Occipital lobe (tissue), 2 donors: ENCODE results near the gene NUCKS1. TPM values are rescaled to one million over a fixed set of nuclear protein-coding genes. Genes with fewer than 3 reads are reported as not detected.
A peak's percentile ranks its signal among the peaks of the same experiment; 100 is the strongest.
"Not testable (repeated sequence)": the region's sequence is repeated elsewhere in the genome, so short reads cannot be mapped to it uniquely, and the experiment has no call there.

Experiments used
- DNase-seq: peaks from one replicate; lab custom pipeline; 2025; lab: John Stamatoyannopoulos, UW
- total RNA-seq: library from RNA; depleted of rRNA; stranded (reverse); fragments of >200 nt; gene quantifications from one replicate; pipeline ENCODE4 v1.2.3, GENCODE V29; 2014

Gene NUCKS1
- total RNA-seq, 1 donor from 2014 or later: 257 TPM

DNA sequence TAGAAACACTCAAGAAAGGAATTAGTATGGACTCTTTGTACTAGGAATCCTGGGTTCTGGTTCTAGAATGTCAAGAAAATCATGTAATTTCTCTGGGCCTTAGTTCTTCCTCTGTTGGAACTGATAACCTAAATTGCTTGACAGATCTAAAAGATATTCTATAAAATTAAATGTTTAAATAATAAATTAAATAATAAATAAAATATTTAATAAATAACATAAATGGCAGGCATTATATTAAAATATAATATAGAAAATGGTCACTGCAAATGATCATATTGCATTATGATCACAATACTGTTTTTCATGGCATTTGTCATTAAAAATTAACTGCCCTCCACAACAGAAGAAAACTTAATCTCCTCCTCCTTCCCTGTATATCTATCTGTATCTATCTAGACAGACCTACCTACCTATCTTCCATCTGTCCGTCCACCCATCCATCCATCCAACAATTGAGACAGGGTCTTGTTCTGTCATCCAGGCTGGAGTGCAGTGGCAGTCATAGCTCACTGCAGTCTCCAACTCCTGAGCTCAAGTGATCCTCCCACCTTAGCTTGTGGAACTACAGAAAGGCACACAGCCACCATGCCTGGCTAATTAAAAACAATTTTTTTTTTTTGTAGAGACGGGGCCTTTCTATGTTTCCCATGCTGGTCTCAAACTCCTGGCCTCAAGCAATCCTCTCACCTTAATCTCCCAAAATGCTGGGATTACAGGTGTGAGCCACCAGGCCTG is 16.4 kb downstream of the NUCKS1 start:
- DNase-seq: no peak

DNA sequence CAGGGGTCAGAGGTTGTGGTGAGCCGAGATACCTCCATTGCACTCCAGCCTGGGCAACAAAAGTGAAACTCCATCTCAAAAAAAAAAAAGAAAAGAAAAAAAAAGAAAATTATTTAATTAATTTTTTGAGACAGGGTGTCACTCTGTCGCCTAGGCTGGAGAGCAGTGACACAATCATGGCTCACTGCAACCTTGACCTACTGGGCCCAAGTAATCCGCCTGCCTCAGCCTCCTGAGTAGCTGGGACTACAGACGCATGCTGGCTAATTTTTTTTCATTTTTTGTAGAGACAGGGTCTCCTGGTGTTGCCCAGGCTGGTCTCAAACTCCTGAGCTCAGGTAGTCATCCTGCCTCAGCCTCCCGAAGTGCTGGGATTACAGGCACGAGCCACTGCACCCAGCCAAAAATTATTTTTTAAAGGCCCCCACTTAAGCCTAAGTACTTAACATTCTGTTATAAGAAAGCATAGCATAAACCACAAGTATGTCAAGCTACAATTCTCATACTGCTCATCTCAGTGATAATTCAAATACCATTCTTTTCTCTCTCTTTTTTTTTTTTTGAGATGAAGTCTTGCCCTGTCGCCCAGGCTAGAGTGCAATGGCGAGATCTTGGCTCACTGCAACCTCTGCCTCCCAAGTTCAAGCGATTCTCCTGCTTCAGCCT is 19.9 kb downstream of the NUCKS1 start:
- no peak for DNase-seq

- no peak for DNase-seq
Measured at GRCh38 chr1:205726619-205727125, 23.3 kb downstream of the NUCKS1 start.

GRCh38 chr1:205725514-205725913 is 24.5 kb downstream of the NUCKS1 start:
- DNase-seq: no peak

GRCh38 chr1:205720740-205721139 is 29.2 kb downstream of the NUCKS1 start:
- not testable (repeated sequence) for DNase-seq

DNA sequence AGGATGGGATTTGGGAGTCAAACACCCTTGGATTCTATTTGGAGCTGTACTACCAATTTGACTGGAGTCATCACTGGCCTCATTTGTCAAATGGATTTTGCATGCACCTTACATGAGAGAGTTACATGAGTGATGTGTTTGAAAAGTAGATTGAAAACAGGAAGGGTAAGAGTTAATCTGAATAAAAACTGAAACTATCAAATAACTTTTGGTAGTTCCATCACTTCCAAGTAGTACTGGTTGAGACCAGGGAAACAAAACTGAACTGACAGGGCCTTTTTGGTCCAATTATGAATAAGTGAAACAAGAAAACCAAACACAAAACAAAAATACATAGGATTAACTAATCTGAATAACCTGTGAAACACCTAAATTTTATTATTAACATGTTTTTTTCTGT is 30.2 kb downstream of the NUCKS1 start:
- no peak for DNase-seq

DNA sequence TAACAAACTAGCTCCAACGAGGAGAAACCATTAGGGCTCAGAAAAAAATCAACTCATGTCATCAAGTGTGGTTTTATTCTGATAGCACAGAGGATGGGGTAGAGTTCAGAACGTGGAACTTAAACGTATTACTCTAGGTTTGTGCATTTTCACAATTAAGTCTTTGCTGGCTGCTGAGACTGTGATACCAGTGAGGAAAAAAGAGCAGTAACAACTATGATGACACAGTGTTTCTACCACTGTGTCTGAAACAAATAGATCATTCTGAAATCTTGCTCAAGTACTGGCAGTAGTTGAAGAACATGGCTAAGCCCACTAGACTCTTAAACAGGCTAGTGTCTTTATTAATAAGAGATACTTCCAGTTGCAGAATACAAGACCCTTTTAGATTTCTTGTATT is 31.0 kb downstream of the NUCKS1 start:
- no peak for DNase-seq

DNA sequence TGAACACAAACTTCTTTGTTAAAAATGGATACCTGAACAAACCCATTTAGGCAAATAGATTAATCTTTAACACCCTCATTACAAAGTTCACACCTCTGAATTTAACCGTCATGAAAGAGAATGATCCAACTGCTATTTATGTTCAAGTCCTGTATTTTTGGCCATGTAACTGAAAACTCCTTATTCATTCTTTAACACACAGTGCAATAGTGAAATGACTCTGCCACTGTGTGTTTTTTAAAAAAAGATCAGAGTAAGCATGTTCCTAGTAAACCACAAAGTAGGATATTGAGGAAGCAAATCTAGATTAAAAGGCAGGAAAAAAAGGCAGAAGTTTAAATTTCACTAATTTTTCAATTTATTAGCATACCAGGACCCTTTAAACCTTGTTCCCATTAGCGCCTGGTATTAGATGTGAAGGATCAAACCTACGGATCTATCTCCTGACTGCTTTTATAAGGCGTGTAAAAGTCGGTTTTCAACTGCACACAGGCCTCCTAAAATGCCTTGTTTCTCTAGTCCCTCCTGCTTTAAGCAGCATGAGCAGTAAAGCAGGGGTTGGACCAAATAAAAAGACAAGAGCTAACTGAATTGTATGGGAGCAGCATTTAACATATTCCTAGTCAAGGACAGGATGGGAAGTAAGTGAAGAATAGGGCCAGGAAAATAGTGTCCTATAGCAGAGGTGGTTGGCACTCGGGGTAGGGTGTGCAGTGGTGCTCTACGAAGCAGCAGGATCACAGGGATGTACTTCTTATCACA is 33.4 kb downstream of the NUCKS1 start:
- no peak for DNase-seq

DNA sequence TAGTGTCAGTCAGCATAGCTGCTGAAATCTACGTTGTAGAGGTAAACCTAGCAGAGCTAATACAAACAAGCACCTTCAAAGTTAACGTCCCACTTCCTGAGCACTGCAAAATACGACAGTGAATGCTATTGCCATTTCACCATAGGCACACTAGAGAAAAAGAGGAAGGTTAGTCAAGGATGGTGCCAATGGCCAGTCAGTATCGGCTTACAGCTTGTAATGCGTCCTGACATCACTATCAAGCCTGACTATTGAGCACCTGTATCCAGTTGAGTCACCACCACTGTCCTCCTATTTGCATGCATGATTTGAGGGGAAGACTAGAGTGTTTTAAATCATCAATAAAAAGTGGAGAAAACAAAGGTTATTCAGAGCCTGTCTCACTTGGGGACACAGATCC is 34.4 kb downstream of the NUCKS1 start:
- DNase-seq: no peak

- no peak for DNase-seq
Measured at GRCh38 chr1:205714906-205715246, 35.1 kb downstream of the NUCKS1 start.

DNA sequence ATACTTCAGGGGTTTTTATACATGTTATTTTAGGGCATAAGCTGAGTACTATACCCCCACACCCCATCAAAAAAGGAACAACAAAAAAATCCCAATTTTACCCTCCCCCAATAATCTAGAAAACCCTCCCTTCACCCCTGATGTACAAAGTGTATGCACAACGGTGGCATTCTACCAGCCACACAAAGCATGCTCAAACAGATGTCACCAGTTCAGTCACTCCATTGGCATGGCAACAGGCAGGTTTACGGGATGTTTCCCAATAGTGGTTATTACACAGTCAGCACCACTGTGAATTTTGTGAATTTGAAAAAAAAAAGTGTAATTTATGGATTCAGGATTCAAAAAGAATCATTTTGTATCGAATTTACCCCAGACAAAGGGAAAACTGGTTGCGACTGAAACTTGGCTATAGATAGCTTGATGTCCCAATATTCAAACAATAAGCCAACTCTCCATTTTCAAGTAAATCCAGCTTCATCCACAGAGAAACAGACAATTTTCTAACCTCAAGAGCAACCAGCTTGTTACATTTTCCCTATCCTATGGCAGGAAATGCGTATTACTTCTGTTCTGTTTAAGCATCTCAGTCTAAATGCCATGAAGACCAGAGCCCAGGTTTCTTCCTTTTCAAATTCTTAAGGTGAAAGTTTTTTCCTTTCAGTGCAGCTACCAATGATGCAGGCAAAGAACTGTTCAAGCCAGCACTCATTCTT is 35.6 kb downstream of the NUCKS1 start:
- no peak for DNase-seq

DNA sequence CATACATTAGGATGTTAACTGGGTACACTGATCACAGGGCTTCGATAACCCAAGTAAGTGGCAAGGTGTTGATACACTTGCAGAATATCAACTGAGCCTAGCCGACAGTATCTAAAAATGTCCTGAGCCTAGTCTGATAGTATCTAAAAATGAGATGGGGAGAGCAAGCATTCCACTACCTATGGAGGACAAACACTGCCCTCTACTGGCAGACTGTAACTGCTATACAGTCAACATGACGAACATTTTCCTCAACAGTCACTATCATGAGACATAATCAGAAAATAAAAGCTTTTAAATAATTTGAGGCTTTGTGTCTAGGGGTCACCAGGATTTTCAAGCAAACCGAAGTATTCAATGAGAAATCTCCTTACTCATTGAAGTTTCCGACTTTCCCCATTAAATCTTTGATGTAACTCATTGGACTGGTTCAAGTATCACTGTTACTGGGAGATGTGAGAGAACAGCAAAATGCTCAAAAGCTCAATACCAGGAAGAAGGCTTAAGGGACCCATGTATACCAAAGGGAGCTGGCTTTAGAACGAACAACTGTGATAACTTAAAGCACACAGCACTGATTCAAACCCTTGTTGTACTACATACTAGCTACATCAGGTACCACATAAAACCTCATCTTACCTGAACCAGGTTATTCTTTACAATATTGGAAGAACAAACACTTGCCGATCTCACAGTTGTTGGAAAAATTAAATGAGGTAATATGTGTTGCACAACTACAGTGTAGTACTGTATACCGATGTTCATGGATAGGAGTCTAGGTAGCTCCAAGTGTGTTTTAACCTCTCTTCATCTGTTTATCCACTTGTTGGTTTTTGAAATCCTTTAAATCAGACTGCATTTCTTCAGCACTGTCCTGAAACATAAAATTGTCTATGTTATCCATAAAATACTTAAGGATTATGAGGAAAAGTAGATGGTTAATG is 38.6 kb downstream of the NUCKS1 start:
- peak; percentile 29 for DNase-seq

DNA sequence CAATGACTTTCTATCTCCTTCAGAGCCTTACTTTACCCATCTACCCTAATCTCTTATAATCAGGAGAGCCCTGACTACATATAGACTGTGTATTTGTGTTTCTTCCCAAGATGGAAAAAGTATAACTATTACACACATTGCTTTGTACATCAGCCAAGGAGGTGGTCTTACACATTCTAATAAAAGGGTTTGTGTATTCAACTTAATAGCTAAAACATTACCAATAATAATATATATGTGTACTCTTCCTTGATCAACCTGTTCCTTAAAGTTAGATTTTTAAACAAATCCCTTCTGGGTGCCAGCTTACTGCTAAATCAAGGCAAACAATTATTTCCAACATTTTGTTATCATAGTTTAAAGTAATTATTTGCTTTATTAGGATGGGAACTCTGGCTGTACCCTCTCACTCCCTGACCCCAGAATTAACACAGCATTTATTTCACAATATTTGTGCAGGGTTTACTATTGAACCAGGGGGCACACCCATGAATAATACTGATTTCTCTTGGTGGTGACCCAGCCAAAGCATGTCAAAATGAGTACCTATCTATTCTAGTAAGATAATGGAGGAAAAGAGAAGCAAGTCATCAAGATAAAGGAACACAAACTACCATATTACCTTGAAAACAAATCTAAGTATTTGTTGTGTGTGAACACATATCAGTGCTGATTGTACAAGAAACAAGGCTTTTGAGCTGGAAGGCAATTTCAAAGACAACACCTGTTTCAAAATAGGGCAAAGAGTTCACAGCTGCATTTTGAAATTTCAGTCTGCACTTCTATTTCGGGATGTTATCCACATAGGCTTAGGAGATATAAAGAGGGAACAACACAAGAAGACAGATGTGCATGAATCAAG is 39.5 kb downstream of the NUCKS1 start:
- DNase-seq: no peak

- no peak for DNase-seq
Measured at GRCh38 chr1:205709640-205710039, 40.3 kb downstream of the NUCKS1 start.

DNA sequence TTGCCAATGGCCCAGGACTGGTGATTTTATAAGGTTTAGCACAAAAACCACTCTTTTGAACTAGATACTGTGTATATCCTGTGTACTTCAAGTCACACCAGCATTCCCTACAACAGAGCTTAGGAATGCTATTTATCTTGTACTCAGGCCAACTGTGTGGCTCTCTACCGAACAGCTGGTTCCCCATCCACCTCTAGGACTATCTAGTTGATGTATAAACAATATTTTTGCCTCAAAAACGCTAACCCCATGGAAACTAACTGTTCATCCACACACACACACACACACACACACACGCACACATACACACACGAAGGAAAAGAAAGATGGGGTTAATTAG is 41.0 kb downstream of the NUCKS1 start:
- no peak for DNase-seq

DNA sequence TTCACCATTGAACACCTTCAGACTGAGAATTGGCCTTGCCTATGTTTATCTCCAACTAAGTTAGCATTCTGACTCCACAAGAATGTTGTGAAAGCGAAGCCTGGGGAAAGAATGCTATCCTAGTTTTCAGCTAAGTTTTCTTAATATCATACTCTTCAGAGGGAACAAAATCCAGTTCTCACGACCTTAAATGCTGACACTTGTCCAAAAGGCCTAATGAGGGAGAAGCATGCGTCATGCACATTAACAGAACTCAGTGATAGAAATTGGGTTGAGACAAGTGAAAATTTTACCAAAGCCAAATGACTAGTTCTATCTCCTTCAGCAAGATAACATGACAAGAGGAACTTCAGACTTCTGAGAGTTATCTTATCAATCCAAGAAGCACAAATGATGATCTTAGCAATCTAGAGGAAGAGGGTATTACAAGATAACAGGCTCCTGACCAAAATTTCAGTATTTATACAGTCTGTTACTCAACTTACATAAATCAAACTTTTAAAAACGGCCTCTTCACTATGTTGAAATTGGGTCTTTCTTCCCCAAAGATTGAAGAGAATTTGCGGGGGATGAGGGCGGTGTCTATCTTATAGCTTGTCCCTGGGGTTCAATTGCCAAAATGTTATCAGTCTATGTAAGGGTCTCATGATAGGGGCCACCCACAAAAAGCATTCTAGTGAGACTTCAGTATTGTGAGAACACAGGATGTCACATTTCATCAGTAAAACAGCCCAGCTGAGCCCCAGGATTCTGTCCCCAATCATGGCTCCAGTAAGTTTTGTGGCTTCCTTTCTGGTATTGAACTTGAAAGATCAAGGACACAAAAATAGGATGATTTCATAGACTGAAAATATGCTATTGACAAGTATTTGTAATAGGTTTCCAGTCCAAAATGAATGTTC is 43.1 kb downstream of the NUCKS1 start:
- no peak for DNase-seq

DNA sequence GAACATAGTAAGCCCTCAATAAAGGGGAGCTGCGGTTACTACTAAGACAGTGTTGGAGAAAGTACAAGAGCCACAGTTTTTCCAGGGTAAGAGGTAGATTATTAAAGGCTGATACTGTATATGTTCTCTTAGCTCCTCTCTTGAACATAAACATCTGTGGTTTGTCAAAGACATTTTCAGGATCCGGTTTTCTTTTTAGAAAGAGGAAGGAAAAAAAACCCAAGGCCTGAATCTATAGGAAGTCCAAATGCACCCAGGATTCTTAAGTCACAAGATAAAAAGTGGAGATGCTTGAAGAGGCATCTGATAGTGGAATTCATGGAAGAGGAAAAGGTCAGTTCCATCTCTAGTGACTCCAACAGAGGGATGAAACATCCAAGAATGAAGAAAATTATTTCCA is 45.1 kb downstream of the NUCKS1 start:
- no peak for DNase-seq

GRCh38 chr1:205703072-205703471 is 46.9 kb downstream of the NUCKS1 start:
- no peak for DNase-seq

GRCh38 chr1:205701891-205702290 is 48.1 kb downstream of the NUCKS1 start:
- DNase-seq: no peak
